Testis (tissue), 2 donors: Measurements from ENCODE around the gene PPP2CA.

Experiments used
- POLR2A ChIP-seq: fragments of 450-650 bp; IDR thresholded peaks from one replicate; pipeline ENCODE4 v1.6.1; 2017; ENCODE audit warnings: antibody characterized with exemption, mild to moderate bottlenecking, moderate library complexity
- TF ChIP-seq, protein P1 (sequence below), 3 experiments: fragments of 450-650 bp in 2 of 3; fragments of 200-600 bp in 1 of 3; sonication (generic) in 1 of 3; IDR thresholded peaks; one replicate each; pipeline ENCODE4 v1.5.1; 2016 to 2019; ENCODE audit warnings: antibody characterized with exemption in 3 of 3, mild to moderate bottlenecking in 2 of 3, moderate library complexity in 1 of 3

DNA sequence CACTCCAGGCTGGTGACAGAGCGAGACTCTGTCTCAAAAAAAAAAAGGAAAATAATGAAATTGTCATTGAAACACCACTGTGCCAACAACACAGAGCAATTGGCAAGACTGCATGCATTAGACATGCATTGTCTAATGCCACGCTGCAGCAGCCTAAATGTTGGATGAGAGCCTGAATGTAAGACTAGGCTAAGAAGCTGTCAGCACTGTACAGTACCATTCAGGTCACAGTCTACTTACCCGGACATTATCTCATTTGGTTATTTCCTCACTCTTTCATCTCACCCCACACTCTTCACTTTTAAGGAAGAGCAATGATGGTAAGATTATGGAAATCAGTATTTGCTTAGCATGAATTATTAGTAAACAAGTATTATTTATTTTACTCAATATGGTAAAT, 31.3 kb upstream of the PPP2CA start:
- TF ChIP-seq, protein P1, sequence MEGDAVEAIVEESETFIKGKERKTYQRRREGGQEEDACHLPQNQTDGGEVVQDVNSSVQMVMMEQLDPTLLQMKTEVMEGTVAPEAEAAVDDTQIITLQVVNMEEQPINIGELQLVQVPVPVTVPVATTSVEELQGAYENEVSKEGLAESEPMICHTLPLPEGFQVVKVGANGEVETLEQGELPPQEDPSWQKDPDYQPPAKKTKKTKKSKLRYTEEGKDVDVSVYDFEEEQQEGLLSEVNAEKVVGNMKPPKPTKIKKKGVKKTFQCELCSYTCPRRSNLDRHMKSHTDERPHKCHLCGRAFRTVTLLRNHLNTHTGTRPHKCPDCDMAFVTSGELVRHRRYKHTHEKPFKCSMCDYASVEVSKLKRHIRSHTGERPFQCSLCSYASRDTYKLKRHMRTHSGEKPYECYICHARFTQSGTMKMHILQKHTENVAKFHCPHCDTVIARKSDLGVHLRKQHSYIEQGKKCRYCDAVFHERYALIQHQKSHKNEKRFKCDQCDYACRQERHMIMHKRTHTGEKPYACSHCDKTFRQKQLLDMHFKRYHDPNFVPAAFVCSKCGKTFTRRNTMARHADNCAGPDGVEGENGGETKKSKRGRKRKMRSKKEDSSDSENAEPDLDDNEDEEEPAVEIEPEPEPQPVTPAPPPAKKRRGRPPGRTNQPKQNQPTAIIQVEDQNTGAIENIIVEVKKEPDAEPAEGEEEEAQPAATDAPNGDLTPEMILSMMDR (IDR thresholded peaks at IDR 0.05), result no peak
- TF ChIP-seq POLR2A, result no peak
